IPS-18a (cell line): ENCODE results near the gene CORO7.

Experiments
- H3K27ac ChIP-seq: one replicate; pipeline ENCODE4 v1.5.1; 2013; ENCODE audit warnings: low read length
- H3K27me3 ChIP-seq: one replicate; pipeline ENCODE4 v1.6.1; 2013; ENCODE audit warnings: mild to moderate bottlenecking, low read length; ENCODE audit not compliant: control insufficient read depth, insufficient read depth
- H3K36me3 ChIP-seq: one replicate; pipeline ENCODE4 v1.6.1; 2013; ENCODE audit warnings: low read depth, low read length; ENCODE audit not compliant: control insufficient read depth
- H3K4me1 ChIP-seq: one replicate; pipeline ENCODE4 v1.6.1; 2013; ENCODE audit warnings: low read depth, low read length; ENCODE audit not compliant: control insufficient read depth
- H3K4me3 ChIP-seq: one replicate; pipeline ENCODE4 v1.5.1; 2013; ENCODE audit warnings: low read length
- H3K9ac ChIP-seq: one replicate; pipeline ENCODE4 v1.6.1; 2013; ENCODE audit warnings: mild to moderate bottlenecking, low read length, moderate library complexity
- H3K9me3 ChIP-seq: one replicate; pipeline ENCODE4 v1.6.1; 2013; ENCODE audit warnings: low read depth, low read length; ENCODE audit not compliant: control insufficient read depth

CORO7 gene

GRCh38 chr16:4378161-4378666 lies 38.2 kb downstream of the CORO7 start:
- Histone ChIP-seq H3K4me1 (peaks cover 25% of the 10 kb centered on the region), H3K9ac (no peak overlapping the region), H3K27me3 (no peaks in the 10 kb centered on the region), H3K36me3 (no peaks in the 10 kb centered on the region), H3K9me3 (no peaks in the 10 kb centered on the region), H3K27ac (no peak overlapping the region), H3K4me3 (no peak overlapping the region)

DNA sequence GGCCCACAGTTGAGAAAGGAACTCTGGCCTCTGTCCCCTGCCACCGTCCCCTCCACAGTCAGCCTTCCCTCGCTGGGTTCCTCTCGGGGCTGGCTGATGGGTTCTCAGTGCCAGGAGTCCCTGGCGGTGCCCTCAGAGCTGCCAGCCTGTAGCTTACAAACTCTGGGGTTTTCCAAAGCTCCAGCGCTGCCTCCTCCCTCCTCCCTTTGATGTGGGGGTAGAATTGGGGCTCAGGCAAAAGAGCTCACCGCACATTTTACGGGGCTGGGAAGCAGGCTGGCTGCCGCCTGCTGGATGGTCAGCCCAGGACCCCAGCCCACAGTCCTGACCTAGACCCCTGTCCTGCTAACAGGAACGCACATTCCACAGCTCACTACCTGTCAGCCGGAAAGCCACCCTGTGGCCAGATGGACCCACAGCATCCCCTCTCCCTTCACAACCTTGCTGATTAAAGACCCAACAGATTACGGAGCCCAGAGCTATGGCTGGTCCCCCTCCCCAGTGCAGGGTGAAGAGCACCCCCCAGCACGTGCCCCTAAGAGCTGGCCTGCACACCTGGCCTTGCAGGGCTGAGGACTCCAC lies 38.7 kb downstream of the CORO7 start:
- H3K9me3 ChIP-seq = no peaks in the 10 kb centered on the region
- no peaks in the 10 kb centered on the region for H3K36me3 ChIP-seq

DNA sequence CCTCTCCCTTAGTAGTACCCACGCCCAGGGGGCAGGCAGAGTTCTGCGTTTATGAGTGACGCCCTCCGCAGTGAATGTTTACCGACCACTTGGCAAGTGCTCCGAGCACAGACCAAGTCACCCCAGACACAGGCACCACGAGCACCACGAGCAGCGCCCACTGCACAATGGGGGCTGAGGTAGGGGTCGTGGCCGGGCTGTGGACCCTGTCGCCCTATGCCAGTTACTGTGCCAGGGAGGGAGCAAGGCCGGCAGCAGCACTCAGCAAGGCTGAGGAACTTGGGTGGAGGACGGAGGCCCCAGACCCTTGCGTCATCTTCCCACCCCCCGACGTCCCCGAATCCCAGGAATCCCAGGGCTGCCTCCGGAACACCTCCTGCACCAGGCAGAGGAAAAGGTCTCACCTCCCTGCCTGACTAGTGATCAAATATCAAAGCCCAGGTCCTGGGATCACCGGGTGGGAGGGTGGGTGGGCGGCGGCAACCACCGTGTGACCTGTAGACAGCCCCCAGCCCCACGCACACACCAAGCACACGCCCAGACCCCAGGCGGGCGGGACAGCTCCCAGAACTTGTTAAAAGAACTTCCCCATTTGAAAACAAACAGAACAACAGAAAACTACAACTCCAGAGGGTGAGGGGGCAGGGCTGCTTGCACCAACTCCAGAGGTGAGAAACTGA lies 39.4 kb downstream of the CORO7 start:
- Histone ChIP-seq H3K4me1 (peaks cover 33% of the 10 kb centered on the region), H3K36me3 (no peaks in the 10 kb centered on the region), H3K27ac (no peak overlapping the region), H3K27me3 (peaks cover 9% of the 10 kb centered on the region), H3K4me3 (no peak overlapping the region), H3K9ac (no peak overlapping the region), H3K9me3 (no peaks in the 10 kb centered on the region)

More for the DNA sequence above, 38.7 kb downstream of the CORO7 start:
- Histone ChIP-seq H3K9ac (no peak overlapping the region), H3K27me3 (peaks cover 2% of the 10 kb centered on the region), H3K4me3 (no peak overlapping the region), H3K4me1 (peaks cover 30% of the 10 kb centered on the region), H3K27ac (no peak overlapping the region)

DNA sequence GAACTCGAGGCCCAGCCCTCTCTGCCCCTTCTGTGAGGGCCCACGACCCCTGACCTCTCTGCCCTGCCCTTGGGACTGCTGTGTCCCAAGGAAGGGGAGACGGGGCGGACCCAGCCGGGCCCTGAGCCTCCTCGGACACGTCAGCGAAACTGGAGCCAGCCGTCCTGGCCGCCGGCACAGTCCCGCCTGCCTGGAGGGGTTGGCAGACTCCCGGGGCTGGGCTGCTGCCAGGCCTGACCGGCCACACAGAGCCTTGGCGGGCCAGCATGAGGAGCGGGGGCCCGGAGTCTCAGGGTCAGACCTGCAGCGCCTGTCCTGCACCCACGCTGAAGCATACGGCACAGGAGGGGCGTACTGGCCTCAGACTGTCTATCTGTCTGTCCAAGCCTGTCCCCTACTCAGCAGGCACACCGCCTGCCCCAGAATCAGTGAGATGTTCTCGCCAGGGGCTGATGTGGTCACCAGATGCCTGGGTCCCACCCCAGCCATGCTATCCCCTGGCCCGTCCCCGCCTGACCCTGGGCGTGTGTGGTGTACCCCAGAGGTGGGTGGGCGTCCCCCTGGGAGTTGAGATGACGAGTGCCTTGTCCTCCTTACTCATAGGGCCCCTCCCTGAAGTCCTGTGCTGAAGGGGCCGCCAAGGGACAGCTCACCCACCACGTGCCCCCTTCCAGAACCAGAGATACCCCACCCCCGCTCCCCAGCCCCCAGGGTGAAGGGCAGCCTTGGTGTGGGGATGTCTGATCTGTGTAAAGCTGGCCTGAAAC lies 40.1 kb downstream of the CORO7 start:
- Histone ChIP-seq H3K4me1 (peaks cover 33% of the 10 kb centered on the region), H3K9me3 (no peaks in the 10 kb centered on the region), H3K27ac (no peak overlapping the region), H3K27me3 (peaks cover 9% of the 10 kb centered on the region), H3K36me3 (no peaks in the 10 kb centered on the region), H3K4me3 (no peak overlapping the region), H3K9ac (no peak overlapping the region)

DNA sequence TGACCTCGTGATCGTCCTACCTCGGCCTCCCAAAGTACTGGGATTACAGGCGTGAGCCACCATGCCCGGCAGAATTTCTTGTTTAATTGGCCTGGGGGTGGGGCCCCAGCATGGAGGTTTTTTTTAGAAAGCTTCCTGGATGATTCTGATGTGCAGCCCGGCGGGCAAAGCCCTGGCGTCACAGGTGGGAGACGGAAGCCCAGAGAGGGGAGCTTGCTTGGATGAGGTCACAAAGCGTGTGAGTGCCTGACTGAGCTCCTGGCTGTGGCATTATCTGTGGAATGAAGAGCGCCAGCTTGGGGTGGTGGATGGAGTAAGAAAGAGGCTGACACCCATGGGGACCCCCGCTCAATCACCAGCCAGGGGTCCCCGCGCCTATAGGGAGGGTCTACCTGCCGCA lies 40.7 kb downstream of the CORO7 start:
- Histone ChIP-seq H3K4me3 (no peak overlapping the region), H3K9ac (no peak overlapping the region), H3K36me3 (no peaks in the 10 kb centered on the region), H3K27ac (no peak overlapping the region), H3K27me3 (peaks cover 9% of the 10 kb centered on the region), H3K4me1 (peaks cover 33% of the 10 kb centered on the region), H3K9me3 (no peaks in the 10 kb centered on the region)

DNA sequence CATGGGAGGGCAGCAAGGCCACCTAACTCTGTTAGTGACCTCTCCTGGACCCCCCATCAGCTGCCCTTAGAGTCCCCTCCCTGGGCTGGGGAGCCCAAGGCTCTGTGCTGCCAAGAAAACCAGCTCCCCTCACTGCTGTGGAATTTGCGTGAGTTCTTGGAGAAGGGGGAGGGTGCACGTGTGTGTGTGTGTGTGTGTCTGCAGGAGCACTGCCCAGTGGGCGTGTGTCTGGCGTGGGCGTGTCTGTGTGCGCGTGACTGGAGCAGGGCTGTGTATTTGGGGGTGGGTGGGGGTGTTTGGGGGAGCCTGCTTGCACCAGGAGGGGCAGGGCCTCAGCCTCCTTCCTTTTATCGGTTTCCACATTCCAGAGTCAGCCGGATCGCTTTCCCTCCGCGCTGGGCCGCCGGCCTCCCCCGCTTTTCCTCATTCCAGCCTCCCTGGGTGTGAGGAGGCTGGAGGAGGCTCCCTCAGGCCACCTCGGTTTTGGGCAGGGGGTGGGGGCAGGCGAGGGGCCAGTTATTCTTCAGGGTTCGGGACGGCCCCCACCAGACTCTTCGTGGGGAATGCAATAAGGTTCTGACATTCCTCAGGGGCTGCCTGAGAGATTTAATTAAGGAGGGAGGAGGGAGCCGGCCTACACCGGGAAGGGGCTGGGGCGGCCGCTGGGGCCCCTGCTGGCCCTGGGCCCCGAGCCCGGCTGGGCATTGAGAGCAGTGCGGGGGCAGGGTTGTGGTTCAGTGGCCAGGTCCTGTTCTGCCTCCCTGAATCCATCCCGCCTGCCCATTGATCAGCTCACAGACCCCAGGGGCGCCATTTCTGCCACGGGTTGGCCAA lies 42.3 kb downstream of the CORO7 start:
- H3K27me3 ChIP-seq = peaks cover 9% of the 10 kb centered on the region
- H3K4me1 ChIP-seq = peaks cover 33% of the 10 kb centered on the region
- H3K9ac ChIP-seq = peak overlapping the region; percentile 15
- H3K27ac ChIP-seq = no peak overlapping the region
- peak overlapping the region; percentile 76 for H3K4me3 ChIP-seq
- H3K36me3 ChIP-seq = no peaks in the 10 kb centered on the region
- H3K9me3 ChIP-seq = no peaks in the 10 kb centered on the region

- Histone ChIP-seq H3K27me3 (peaks cover 9% of the 10 kb centered on the region), H3K4me3 (peak overlapping the region; percentile 76), H3K4me1 (peaks cover 33% of the 10 kb centered on the region), H3K27ac (no peak overlapping the region), H3K36me3 (no peaks in the 10 kb centered on the region), H3K9me3 (no peaks in the 10 kb centered on the region), H3K9ac (peak overlapping the region; percentile 15)
Measured at GRCh38 chr16:4373356-4373908, 43.0 kb downstream of the CORO7 start.

DNA sequence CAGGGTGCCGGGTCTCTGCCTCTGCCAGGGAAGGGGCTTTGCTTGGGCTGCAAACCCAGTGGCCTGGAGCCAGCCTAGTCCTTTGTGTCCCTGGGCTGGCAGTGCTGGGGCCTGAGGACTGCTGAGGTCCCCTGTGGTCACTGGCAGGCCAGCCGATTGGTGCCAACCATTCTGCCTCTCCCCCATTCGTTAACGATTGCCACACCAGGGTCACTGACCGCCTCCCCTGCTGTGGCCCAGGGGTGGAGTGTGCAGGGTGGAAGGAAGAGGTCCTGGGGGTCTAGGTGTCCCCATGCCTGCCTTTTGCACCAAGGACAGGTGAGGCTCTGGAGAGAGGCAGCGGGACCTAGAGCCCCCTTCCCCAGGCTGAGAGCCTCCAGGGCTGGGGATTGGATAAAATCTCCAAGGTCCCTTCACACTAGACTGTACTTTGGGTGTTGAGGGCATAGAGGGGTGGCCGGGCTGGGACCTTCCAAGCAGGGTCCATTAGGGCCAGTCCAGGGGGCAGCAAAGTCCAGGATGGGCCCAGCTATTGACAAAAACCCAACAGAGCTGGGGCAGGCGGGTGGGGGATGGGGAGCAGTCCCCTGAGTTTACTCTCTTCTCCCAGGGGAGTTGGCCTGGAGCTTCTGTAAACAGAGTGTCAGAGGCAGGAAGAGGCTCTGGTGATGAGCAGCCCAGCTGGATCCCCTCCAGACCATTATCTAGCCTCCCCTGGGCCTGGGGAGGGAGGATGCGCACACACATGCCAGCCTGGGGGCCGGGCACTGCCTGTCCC lies 43.6 kb downstream of the CORO7 start:
- Histone ChIP-seq H3K36me3 (no peaks in the 10 kb centered on the region), H3K9ac (no peak overlapping the region), H3K4me1 (peaks cover 28% of the 10 kb centered on the region), H3K27ac (no peak overlapping the region), H3K4me3 (peak overlapping the region; percentile 76), H3K9me3 (no peaks in the 10 kb centered on the region), H3K27me3 (peaks cover 9% of the 10 kb centered on the region)

- Histone ChIP-seq H3K9ac (no peak overlapping the region), H3K27me3 (peaks cover 9% of the 10 kb centered on the region), H3K9me3 (no peaks in the 10 kb centered on the region), H3K4me1 (peaks cover 23% of the 10 kb centered on the region), H3K4me3 (peak overlapping the region; percentile 76), H3K27ac (no peak overlapping the region), H3K36me3 (no peaks in the 10 kb centered on the region)
Measured at GRCh38 chr16:4372001-4372577, 44.3 kb downstream of the CORO7 start.

- H3K9me3 ChIP-seq = no peaks in the 10 kb centered on the region
- no peak within 1 kb of the TSS for H3K27ac ChIP-seq
- peaks cover 23% of the 10 kb centered on the region for H3K4me1 ChIP-seq
Measured at GRCh38 chr16:4371357-4372000, 44.9 kb downstream of the CORO7 start, which contains the start of gene VASN. Gene VASN (plus strand): TSS chr16:4371848. CDS start chr16:4380878, 9,030 bp downstream.

More at GRCh38 chr16:4371357-4372000, 44.9 kb downstream of the CORO7 start, which contains the start of gene VASN:
- Histone ChIP-seq H3K36me3 (no peaks in the 10 kb centered on the region), H3K27me3 (peaks cover 9% of the 10 kb centered on the region), H3K9ac (no peak within 1 kb of the TSS), H3K4me3 (peak within 1 kb of the TSS; percentile 76)
